Esophagus muscularis mucosa (tissue), 4 donors: ENCODE measurements around the gene RFC5.

Experiments used
- EP300 ChIP-seq: sonication (generic); formaldehyde crosslinking; IDR thresholded peaks from one replicate; pipeline ENCODE4 v1.6.1; 2017; ENCODE audit warnings: antibody characterized with exemption
- POLR2A ChIP-seq: fragments of 450-650 bp; IDR thresholded peaks from one replicate; pipeline ENCODE4 v1.6.1; 2017; ENCODE audit warnings: antibody characterized with exemption, moderate library complexity, mild to moderate bottlenecking, low read depth
- POLR2AphosphoS5 ChIP-seq, 2 donors: sonication (generic); formaldehyde crosslinking; IDR thresholded peaks; one replicate each; pipeline ENCODE4 v1.6.1; 2017; ENCODE audit warnings: antibody characterized with exemption in 2 of 2
- TF ChIP-seq, protein P1 (sequence below), 3 experiments: fragments of 200-600 bp in 2 of 3; fragments of 450-650 bp in 1 of 3; sonication (generic) in 2 of 3; IDR thresholded peaks; one replicate each; pipeline ENCODE4 v1.5.1; 2017 to 2019; ENCODE audit warnings: antibody characterized with exemption in 3 of 3, mild to moderate bottlenecking in 2 of 3, moderate library complexity in 1 of 3

DNA sequence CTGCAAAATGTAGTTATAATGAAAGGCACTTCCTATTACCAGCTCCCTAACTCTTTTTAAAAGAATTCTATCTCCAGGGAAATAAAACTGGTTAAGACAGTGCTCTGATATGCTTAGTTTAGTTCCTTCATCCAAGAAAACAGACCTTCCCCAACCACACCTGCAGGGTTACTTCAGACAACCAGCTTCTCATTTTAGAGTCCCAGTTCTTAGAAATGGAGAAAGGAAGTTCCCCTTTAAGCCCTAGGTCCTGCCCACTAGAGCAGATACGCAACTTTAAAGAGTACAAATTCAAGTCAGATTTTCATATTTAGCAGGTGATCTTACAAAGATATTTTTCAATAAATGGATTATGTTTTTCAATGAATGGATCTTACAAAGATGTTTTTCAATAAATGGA is 48.9 kb downstream of the RFC5 start:
- TF ChIP-seq, protein P1, sequence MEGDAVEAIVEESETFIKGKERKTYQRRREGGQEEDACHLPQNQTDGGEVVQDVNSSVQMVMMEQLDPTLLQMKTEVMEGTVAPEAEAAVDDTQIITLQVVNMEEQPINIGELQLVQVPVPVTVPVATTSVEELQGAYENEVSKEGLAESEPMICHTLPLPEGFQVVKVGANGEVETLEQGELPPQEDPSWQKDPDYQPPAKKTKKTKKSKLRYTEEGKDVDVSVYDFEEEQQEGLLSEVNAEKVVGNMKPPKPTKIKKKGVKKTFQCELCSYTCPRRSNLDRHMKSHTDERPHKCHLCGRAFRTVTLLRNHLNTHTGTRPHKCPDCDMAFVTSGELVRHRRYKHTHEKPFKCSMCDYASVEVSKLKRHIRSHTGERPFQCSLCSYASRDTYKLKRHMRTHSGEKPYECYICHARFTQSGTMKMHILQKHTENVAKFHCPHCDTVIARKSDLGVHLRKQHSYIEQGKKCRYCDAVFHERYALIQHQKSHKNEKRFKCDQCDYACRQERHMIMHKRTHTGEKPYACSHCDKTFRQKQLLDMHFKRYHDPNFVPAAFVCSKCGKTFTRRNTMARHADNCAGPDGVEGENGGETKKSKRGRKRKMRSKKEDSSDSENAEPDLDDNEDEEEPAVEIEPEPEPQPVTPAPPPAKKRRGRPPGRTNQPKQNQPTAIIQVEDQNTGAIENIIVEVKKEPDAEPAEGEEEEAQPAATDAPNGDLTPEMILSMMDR (IDR thresholded peaks at IDR 0.05), result no peak
- TF ChIP-seq POLR2AphosphoS5 (IDR thresholded peaks at IDR 0.05) (no peak), EP300 (no peak), POLR2A (no peak)
